HEK293 (cell line): ENCODE results near the gene ZBTB44.

Experiments
- CTCF ChIA-PET: fragments of 350-600 bp; formaldehyde crosslinking; extraction: SDS; loops from one replicate; lab custom pipeline; 2021; ENCODE audit warnings: antibody characterized with exemption; lab: Yijun Ruan, JAX
- POLR2A ChIA-PET: fragments of 300-600 bp; formaldehyde crosslinking; extraction: SDS; loops from one replicate; lab custom pipeline; 2020; ENCODE audit warnings: antibody characterized with exemption, inconsistent platforms; lab: Yijun Ruan, JAX
- H3K27ac ChIP-seq: fragments of 200-500 bp; sonication (Bioruptor generic); 2 replicates; pipeline ENCODE4 v1.5.1; 2014; ENCODE audit warnings: low read depth, low read length, control low read depth, inconsistent platforms; ENCODE audit errors: extremely low read depth
- H3K36me3 ChIP-seq, 2 experiments: fragments of 200-500 bp in 1 of 2; sonication (Bioruptor generic) in 1 of 2; 1 replicate in 1 of 2; 2 replicates in 1 of 2; pipeline ENCODE4 v1.5.1; 2014 to 2017; ENCODE audit warnings: inconsistent platforms in 2 of 2, low read length in 2 of 2; ENCODE audit not compliant: control insufficient read depth in 2 of 2, insufficient read depth in 1 of 2
- H3K4me1 ChIP-seq: fragments of 200-500 bp; sonication (Bioruptor generic); 2 replicates; pipeline ENCODE4 v1.5.1; 2014; ENCODE audit warnings: mild to moderate bottlenecking, low read length, inconsistent platforms; ENCODE audit not compliant: control insufficient read depth, insufficient read depth
- H3K4me3 ChIP-seq: 2 replicates; pipeline ENCODE4 v1.5.1; 2011; ENCODE audit warnings: low read depth, mild to moderate bottlenecking, control low read depth, low read length, moderate library complexity
- H3K9me3 ChIP-seq: fragments of 200-500 bp; sonication (Bioruptor generic); 2 replicates; pipeline ENCODE4 v1.5.1; 2014; ENCODE audit warnings: low read depth, low read length, inconsistent platforms; ENCODE audit not compliant: control insufficient read depth, insufficient read depth
- GLIS2 ChIP-seq: fragments of 450-650 bp; formaldehyde crosslinking; IDR thresholded peaks from 2 replicates; pipeline ENCODE4 v1.5.1; 2016; ENCODE audit warnings: missing biosample characterization, missing genetic modification characterization
- MYNN ChIP-seq: fragments of 450-650 bp; formaldehyde crosslinking; IDR thresholded peaks from 2 replicates; pipeline ENCODE4 v1.5.1; 2016; ENCODE audit warnings: missing biosample characterization, missing genetic modification characterization, borderline replicate concordance
- OSR2 ChIP-seq: fragments of 450-650 bp; formaldehyde crosslinking; IDR thresholded peaks from 2 replicates; pipeline ENCODE4 v1.5.1; 2016; ENCODE audit warnings: missing biosample characterization, missing genetic modification characterization
- SCRT1 ChIP-seq: fragments of 450-650 bp; formaldehyde crosslinking; IDR thresholded peaks from 2 replicates; pipeline ENCODE4 v1.5.1; 2016; ENCODE audit warnings: missing biosample characterization, missing genetic modification characterization, borderline replicate concordance
- SETDB1 ChIP-seq: IDR thresholded peaks from one replicate; pipeline ENCODE4 v1.6.1; 2017; ENCODE audit warnings: mild to moderate bottlenecking, low read length, moderate library complexity, mixed read lengths; ENCODE audit not compliant: insufficient read length
- ZBTB20 ChIP-seq: fragments of 450-650 bp; formaldehyde crosslinking; IDR thresholded peaks from 2 replicates; pipeline ENCODE4 v1.5.1; 2016; ENCODE audit warnings: missing biosample characterization, missing genetic modification characterization
- ZNF121 ChIP-seq: fragments of 450-650 bp; formaldehyde crosslinking; IDR thresholded peaks from 2 replicates; pipeline ENCODE4 v1.5.1; 2016; ENCODE audit warnings: missing biosample characterization, missing genetic modification characterization
- ZNF132 ChIP-seq: fragments of 450-650 bp; formaldehyde crosslinking; IDR thresholded peaks from 2 replicates; pipeline ENCODE4 v1.5.1; 2017; ENCODE audit warnings: missing biosample characterization, missing genetic modification characterization, borderline replicate concordance
- ZNF174 ChIP-seq: fragments of 450-650 bp; formaldehyde crosslinking; IDR thresholded peaks from 2 replicates; pipeline ENCODE4 v1.5.0; 2017; ENCODE audit warnings: missing biosample characterization, mild to moderate bottlenecking, missing genetic modification characterization
- ZNF302 ChIP-seq: fragments of 450-650 bp; formaldehyde crosslinking; IDR thresholded peaks from 2 replicates; pipeline ENCODE4 v1.5.1; 2016; ENCODE audit warnings: missing biosample characterization, missing genetic modification characterization, low read depth
- ZNF354C ChIP-seq: fragments of 450-650 bp; formaldehyde crosslinking; IDR thresholded peaks from 2 replicates; pipeline ENCODE4 v1.5.1; 2016; ENCODE audit warnings: missing biosample characterization, missing genetic modification characterization, low read depth, borderline replicate concordance
- ZNF521 ChIP-seq: fragments of 450-650 bp; formaldehyde crosslinking; IDR thresholded peaks from 2 replicates; pipeline ENCODE4 v1.5.1; 2017; ENCODE audit warnings: missing biosample characterization, mild to moderate bottlenecking, missing genetic modification characterization
- ZNF571 ChIP-seq: fragments of 450-650 bp; formaldehyde crosslinking; IDR thresholded peaks from 2 replicates; pipeline ENCODE4 v1.5.0; 2017; ENCODE audit warnings: missing biosample characterization, missing genetic modification characterization
- ZNF626 ChIP-seq: fragments of 450-650 bp; sonication (Bioruptor Pico); formaldehyde crosslinking; IDR thresholded peaks from 2 replicates; pipeline ENCODE4 v1.5.1; 2018; ENCODE audit warnings: missing biosample characterization, missing genetic modification characterization, inconsistent platforms
- ZNF670 ChIP-seq: fragments of 450-650 bp; formaldehyde crosslinking; IDR thresholded peaks from 2 replicates; pipeline ENCODE4 v1.5.1; 2016; ENCODE audit warnings: missing biosample characterization, missing genetic modification characterization, low read depth
- ZNF76 ChIP-seq: fragments of 450-650 bp; formaldehyde crosslinking; IDR thresholded peaks from 2 replicates; pipeline ENCODE4; 2016; ENCODE audit warnings: low read depth, missing biosample characterization, missing genetic modification characterization, borderline replicate concordance
- TF ChIP-seq, protein P1 (sequence below): fragments of 450-650 bp; formaldehyde crosslinking; conservative IDR thresholded peaks from 2 replicates; pipeline ENCODE4 v1.5.1; 2016; ENCODE audit warnings: low read depth, missing biosample characterization, missing genetic modification characterization
- TF ChIP-seq, protein P2 (sequence below): fragments of 450-650 bp; formaldehyde crosslinking; IDR thresholded peaks from 2 replicates; pipeline ENCODE4 v1.5.1; 2016; ENCODE audit warnings: missing biosample characterization, missing genetic modification characterization, borderline replicate concordance

Gene ZBTB44

GRCh38 chr11:130208241-130209127, 106.2 kb downstream of the ZBTB44 start:
- CTCF ChIA-PET, result interaction anchor here (1.0 to 1.9 kb wide), 2 partner anchors 654 to 655 kb away, joined by 3 to 11 read pairs; no protein-coding TSS in a partner anchor
- no peak overlapping the region for H3K4me3 ChIP-seq
- no peaks in the 10 kb centered on the region for H3K9me3 ChIP-seq
- POLR2A ChIA-PET, result no interaction called here
- H3K36me3 ChIP-seq, result no peaks in the 10 kb centered on the region
- no peak overlapping the region for H3K27ac ChIP-seq
- H3K4me1 ChIP-seq, result no peaks in the 10 kb centered on the region
- TF ChIP-seq ZBTB20 (no peak), OSR2 (no peak), ZNF76 (tag by site-specific recombination) (no peak), ZNF354C (no peak), MYNN (no peak), ZNF521 (tag by site-specific recombination) (no peak), ZNF174 (tag by site-specific recombination) (no peak), ZNF571 (tag by site-specific recombination) (no peak), ZNF121 (no peak)
- TF ChIP-seq, protein P1, sequence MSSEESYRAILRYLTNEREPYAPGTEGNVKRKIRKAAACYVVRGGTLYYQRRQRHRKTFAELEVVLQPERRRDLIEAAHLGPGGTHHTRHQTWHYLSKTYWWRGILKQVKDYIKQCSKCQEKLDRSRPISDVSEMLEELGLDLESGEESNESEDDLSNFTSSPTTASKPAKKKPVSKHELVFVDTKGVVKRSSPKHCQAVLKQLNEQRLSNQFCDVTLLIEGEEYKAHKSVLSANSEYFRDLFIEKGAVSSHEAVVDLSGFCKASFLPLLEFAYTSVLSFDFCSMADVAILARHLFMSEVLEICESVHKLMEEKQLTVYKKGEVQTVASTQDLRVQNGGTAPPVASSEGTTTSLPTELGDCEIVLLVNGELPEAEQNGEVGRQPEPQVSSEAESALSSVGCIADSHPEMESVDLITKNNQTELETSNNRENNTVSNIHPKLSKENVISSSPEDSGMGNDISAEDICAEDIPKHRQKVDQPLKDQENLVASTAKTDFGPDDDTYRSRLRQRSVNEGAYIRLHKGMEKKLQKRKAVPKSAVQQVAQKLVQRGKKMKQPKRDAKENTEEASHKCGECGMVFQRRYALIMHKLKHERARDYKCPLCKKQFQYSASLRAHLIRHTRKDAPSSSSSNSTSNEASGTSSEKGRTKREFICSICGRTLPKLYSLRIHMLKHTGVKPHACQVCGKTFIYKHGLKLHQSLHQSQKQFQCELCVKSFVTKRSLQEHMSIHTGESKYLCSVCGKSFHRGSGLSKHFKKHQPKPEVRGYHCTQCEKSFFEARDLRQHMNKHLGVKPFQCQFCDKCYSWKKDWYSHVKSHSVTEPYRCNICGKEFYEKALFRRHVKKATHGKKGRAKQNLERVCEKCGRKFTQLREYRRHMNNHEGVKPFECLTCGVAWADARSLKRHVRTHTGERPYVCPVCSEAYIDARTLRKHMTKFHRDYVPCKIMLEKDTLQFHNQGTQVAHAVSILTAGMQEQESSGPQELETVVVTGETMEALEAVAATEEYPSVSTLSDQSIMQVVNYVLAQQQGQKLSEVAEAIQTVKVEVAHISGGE (tag by site-specific recombination), result no peak
- TF ChIP-seq, protein P2, sequence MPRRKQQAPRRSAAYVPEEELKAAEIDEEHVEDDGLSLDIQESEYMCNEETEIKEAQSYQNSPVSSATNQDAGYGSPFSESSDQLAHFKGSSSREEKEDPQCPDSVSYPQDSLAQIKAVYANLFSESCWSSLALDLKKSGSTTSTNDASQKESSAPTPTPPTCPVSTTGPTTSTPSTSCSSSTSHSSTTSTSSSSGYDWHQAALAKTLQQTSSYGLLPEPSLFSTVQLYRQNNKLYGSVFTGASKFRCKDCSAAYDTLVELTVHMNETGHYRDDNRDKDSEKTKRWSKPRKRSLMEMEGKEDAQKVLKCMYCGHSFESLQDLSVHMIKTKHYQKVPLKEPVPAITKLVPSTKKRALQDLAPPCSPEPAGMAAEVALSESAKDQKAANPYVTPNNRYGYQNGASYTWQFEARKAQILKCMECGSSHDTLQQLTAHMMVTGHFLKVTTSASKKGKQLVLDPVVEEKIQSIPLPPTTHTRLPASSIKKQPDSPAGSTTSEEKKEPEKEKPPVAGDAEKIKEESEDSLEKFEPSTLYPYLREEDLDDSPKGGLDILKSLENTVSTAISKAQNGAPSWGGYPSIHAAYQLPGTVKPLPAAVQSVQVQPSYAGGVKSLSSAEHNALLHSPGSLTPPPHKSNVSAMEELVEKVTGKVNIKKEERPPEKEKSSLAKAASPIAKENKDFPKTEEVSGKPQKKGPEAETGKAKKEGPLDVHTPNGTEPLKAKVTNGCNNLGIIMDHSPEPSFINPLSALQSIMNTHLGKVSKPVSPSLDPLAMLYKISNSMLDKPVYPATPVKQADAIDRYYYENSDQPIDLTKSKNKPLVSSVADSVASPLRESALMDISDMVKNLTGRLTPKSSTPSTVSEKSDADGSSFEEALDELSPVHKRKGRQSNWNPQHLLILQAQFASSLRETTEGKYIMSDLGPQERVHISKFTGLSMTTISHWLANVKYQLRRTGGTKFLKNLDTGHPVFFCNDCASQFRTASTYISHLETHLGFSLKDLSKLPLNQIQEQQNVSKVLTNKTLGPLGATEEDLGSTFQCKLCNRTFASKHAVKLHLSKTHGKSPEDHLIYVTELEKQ, result no peak

GRCh38 chr11:130206141-130206540, 108.6 kb downstream of the ZBTB44 start:
- Histone ChIP-seq H3K4me1 (no peaks in the 10 kb centered on the region), H3K9me3 (no peaks in the 10 kb centered on the region), H3K27ac (no peak overlapping the region), H3K4me3 (no peak overlapping the region), H3K36me3 (no peaks in the 10 kb centered on the region)
- ChIA-PET CTCF (interaction anchor here (0.6 to 1.9 kb wide), 2 partner anchors 74 to 656 kb away, joined by 3 to 11 read pairs; no protein-coding TSS in a partner anchor), POLR2A (no interaction called here)
- TF ChIP-seq ZNF670 (tag by site-specific recombination) (no peak), ZNF302 (no peak), GLIS2 (tag by site-specific recombination) (no peak), SCRT1 (tag by site-specific recombination) (no peak), SETDB1 (no peak), ZNF132 (tag by site-specific recombination) (no peak), ZNF626 (tag by site-specific recombination) (no peak)
